HCT116 (cell line): ENCODE measurements around the gene FAM124B.

Experiments used
- CTCF ChIP-seq, 3 experiments: fragments of 200-600 bp in 1 of 3; sonication (generic) in 1 of 3; IDR thresholded peaks in 2 of 3; conservative IDR thresholded peaks in 1 of 3; 2 replicates each; pipeline ENCODE4 v1.5.1; 2012 to 2017; ENCODE audit warnings: low read depth in 2 of 3, low read length in 2 of 3, antibody characterized with exemption in 1 of 3, borderline replicate concordance in 1 of 3, control low read depth in 1 of 3, mild to moderate bottlenecking in 1 of 3, mixed read lengths in 1 of 3, mixed run types in 1 of 3, moderate library complexity in 1 of 3; ENCODE audit not compliant: insufficient read depth in 1 of 3
- EZH2 ChIP-seq: fragments of 200-600 bp; sonication (generic); IDR thresholded peaks from 2 replicates; pipeline ENCODE4 v1.6.1; 2017; ENCODE audit warnings: antibody characterized with exemption, mixed run types
- EZH2phosphoT487 ChIP-seq: fragments of 200-600 bp; IDR thresholded peaks from 2 replicates; pipeline ENCODE4 v1.6.1; 2018; ENCODE audit warnings: antibody characterized with exemption, borderline replicate concordance
- POLR2A ChIP-seq: IDR thresholded peaks from 2 replicates; pipeline ENCODE4 v1.7.0; 2011; ENCODE audit warnings: borderline replicate concordance; ENCODE audit not compliant: insufficient read depth, insufficient read length; ENCODE audit errors: extremely low read depth
- TCF7L2 ChIP-seq: IDR thresholded peaks from 2 replicates; pipeline ENCODE4 v1.7.0; 2011; ENCODE audit warnings: borderline replicate concordance, inconsistent platforms; ENCODE audit not compliant: insufficient read depth, insufficient read length; ENCODE audit errors: extremely low read depth
- ZNF274 ChIP-seq: fragments of 200-500 bp; sonication (Bioruptor generic); IDR thresholded peaks from 2 replicates; pipeline ENCODE4 v1.6.1; 2014; ENCODE audit warnings: mild to moderate bottlenecking, low read depth, low read length, inconsistent platforms

- no peak for TF ChIP-seq CTCF (IDR thresholded peaks at IDR 0.05 in 2 of 3, conservative IDR thresholded peaks at IDR 0.05 in 1 of 3; ENCODE audit: borderline replicate concordance in 1 of 3, insufficient read depth in 1 of 3, low read depth in 2 of 3, low read length in 2 of 3)
- TF ChIP-seq POLR2A: no peak
- no peak for TF ChIP-seq ZNF274
- TF ChIP-seq TCF7L2: no peak
- no peak for TF ChIP-seq EZH2phosphoT487
- TF ChIP-seq EZH2: no peak
Measured at GRCh38 chr2:224398289-224398688, 3.6 kb downstream of the FAM124B start.
